Sigmoid colon (tissue), 7 donors: ENCODE measurements around the gene THAP11. TPM values are rescaled to one million over a fixed set of nuclear protein-coding genes. Genes with fewer than 3 reads are reported as not detected.

ENCODE experiments used
- DNase-seq: peaks from one replicate; pipeline ENCODE4 v3.0.0-alpha.2; 2019
- H3K27ac ChIP-seq, 4 donors: fragments of 200-600 bp; sonication (generic); one replicate each; pipeline ENCODE4 v1.5.1; 2016 to 2019; ENCODE audit warnings: mild to moderate bottlenecking in 1 of 4
- H3K27me3 ChIP-seq, 3 donors: fragments of 200-600 bp; sonication (generic); one replicate each; pipeline ENCODE4 v1.5.1; 2019; ENCODE audit warnings: mild to moderate bottlenecking in 1 of 3
- H3K36me3 ChIP-seq, 4 donors: fragments of 200-600 bp; sonication (generic); one replicate each; pipeline ENCODE4 v1.5.1; 2016 to 2019
- H3K4me1 ChIP-seq, 4 donors: fragments of 200-600 bp; sonication (generic); one replicate each; pipeline ENCODE4 v1.5.1; 2017 to 2019
- H3K4me3 ChIP-seq, 4 donors: fragments of 200-600 bp; sonication (generic); one replicate each; pipeline ENCODE4 v1.5.1; 2017 to 2019; ENCODE audit warnings: mild to moderate bottlenecking in 2 of 4, moderate library complexity in 1 of 4
- H3K9me3 ChIP-seq, 4 donors: fragments of 200-600 bp in 3 of 4; sonication (generic) in 3 of 4; one replicate each; pipeline versions ENCODE4 v1.5.1 to v1.6.1; 2013 to 2019
- CTCF ChIP-seq, 4 experiments: fragments of 450-650 bp in 3 of 4; fragments of 200-600 bp in 1 of 4; IDR thresholded peaks; one replicate each; pipeline ENCODE4 v1.5.1; 2016 to 2019; ENCODE audit warnings: antibody characterized with exemption in 4 of 4, mild to moderate bottlenecking in 3 of 4, moderate library complexity in 2 of 4
- EP300 ChIP-seq, 4 donors: sonication (generic); formaldehyde crosslinking; IDR thresholded peaks; one replicate each; pipeline ENCODE4 v1.6.1; 2017; ENCODE audit warnings: antibody characterized with exemption in 4 of 4
- POLR2A ChIP-seq, 2 donors: fragments of 450-650 bp; IDR thresholded peaks; one replicate each; pipeline ENCODE4 v1.6.1; 2016; ENCODE audit warnings: antibody characterized with exemption in 2 of 2, mild to moderate bottlenecking in 2 of 2, moderate library complexity in 2 of 2
- POLR2AphosphoS5 ChIP-seq, 4 donors: sonication (generic); formaldehyde crosslinking; IDR thresholded peaks; one replicate each; pipeline ENCODE4 v1.6.1; 2017; ENCODE audit warnings: antibody characterized with exemption in 4 of 4
- WGBS, 2 donors: extraction: QIAGEN DNeasy Blood & Tissue Kit; methylation state at CpG; one replicate each; pipeline ENCODE4 v1.1.7; 2013; 5-methylcytosine and 5-hydroxymethylcytosine counted together
- intact Hi-C: fragments of 100-400 bp; cut with DNase I; formaldehyde crosslinking; loops from one replicate; pipeline ENCODE4 v1.15.1; 2023
- polyA plus RNA-seq, 3 donors: library from polyadenylated mRNA; stranded (reverse); fragments of 200-250 nt; gene quantifications; one replicate each; pipeline ENCODE4 v1.2.3, GENCODE V29; 2013
- total RNA-seq, 4 donors: library from RNA; depleted of rRNA; stranded (reverse); fragments of >200 nt; gene quantifications; one replicate each; pipeline ENCODE4 v1.1.0, GENCODE V29; 2016
- donor health status: healthy with polysubstance abuse.
- donor health status: Bipolar disorder and iron deficiency.
- donor health status: healthy.

THAP11 gene
- total and polyA plus RNA-seq, 7 donors = 16.2 to 85.6 (median 63.9) TPM

DNA sequence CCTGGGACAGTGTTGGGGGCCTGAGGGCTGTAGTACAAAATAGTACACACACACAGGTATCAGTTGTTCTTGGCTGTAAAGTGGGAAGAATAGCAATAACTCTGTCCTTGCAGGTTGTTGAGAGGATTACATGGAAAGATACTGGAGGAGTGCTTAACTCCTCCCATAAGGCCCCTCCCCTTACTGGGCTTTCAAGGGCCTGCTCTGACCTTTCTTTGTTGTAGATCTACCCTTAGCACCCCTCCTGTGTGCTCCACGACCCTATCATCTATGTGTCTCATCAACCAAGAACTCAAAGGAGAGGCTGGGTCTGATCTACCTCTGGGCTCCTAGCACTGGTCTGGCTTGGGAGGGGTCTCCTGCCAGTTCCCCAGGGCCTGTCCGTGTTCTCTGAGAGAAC, 22.5 kb downstream of the THAP11 start:
- intact Hi-C loops = no loop called here
- no peak for TF ChIP-seq CTCF (IDR thresholded peaks at IDR 0.05)
- TF ChIP-seq POLR2A (IDR thresholded peaks at IDR 0.05) = no peak
- no peak for TF ChIP-seq POLR2AphosphoS5 (IDR thresholded peaks at IDR 0.05)
- H3K4me1 ChIP-seq = peaks cover 0 to 34% (median 22%) of the 10 kb centered on the region in 4 donors
- no peak overlapping the region for H3K4me3 ChIP-seq
- 84 to 88% methylated on average over 2 of the region's 2 CpGs for WGBS, 2 donors
- no peaks in the 10 kb centered on the region for H3K9me3 ChIP-seq
- no peak for DNase-seq
- H3K36me3 ChIP-seq = peaks cover 0 to 46% (median 26%) of the 10 kb centered on the region in 4 donors
- H3K27ac ChIP-seq = peak overlapping the region in 1 of 4 donors; percentile 0
- H3K27me3 ChIP-seq = no peaks in the 10 kb centered on the region

GRCh38 chr16:67865318-67865717, 23.2 kb downstream of the THAP11 start:
- Histone ChIP-seq H3K9me3 (no peaks in the 10 kb centered on the region), H3K4me1 (peaks cover 0 to 34% (median 22%) of the 10 kb centered on the region in 4 donors), H3K36me3 (peaks cover 0 to 53% (median 24%) of the 10 kb centered on the region in 4 donors), H3K4me3 (no peak overlapping the region), H3K27me3 (no peaks in the 10 kb centered on the region), H3K27ac (no peak overlapping the region)
- no peak for DNase-seq
- TF ChIP-seq POLR2AphosphoS5 (IDR thresholded peaks at IDR 0.05) = no peak
- 93 to 97% methylated on average over 2 of the region's 2 CpGs for WGBS, 2 donors
- intact Hi-C loops = no loop called here

- peaks cover 0 to 14% (median 13%) of the 10 kb centered on the region in 4 donors for H3K4me1 ChIP-seq
- 97 to 98% methylated on average over 6 of the region's 6 CpGs for WGBS, 2 donors
- H3K9me3 ChIP-seq = no peaks in the 10 kb centered on the region
- no peak for TF ChIP-seq POLR2A (IDR thresholded peaks at IDR 0.05)
- TF ChIP-seq EP300 (IDR thresholded peaks at IDR 0.05) = no peak
- TF ChIP-seq POLR2AphosphoS5 (IDR thresholded peaks at IDR 0.05) = no peak
- TF ChIP-seq CTCF (IDR thresholded peaks at IDR 0.05) = no peak
- H3K27me3 ChIP-seq = no peaks in the 10 kb centered on the region
- intact Hi-C loops = no loop called here
- DNase-seq = no peak
- no peak overlapping the region for H3K27ac ChIP-seq
- H3K4me3 ChIP-seq = no peak overlapping the region
- peaks cover 0 to 68% (median 22%) of the 10 kb centered on the region in 4 donors for H3K36me3 ChIP-seq
Measured at GRCh38 chr16:67868290-67868689, 26.2 kb downstream of the THAP11 start.

- H3K27me3 ChIP-seq = no peaks in the 10 kb centered on the region
- H3K9me3 ChIP-seq = no peaks in the 10 kb centered on the region
- peaks cover 0 to 19% (median 17%) of the 10 kb centered on the region in 4 donors for H3K4me1 ChIP-seq
- intact Hi-C loops = no loop called here
- DNase-seq = no peak
- TF ChIP-seq EP300 (IDR thresholded peaks at IDR 0.05) (no peak), CTCF (IDR thresholded peaks at IDR 0.05) (no peak), POLR2A (IDR thresholded peaks at IDR 0.05) (no peak), POLR2AphosphoS5 (IDR thresholded peaks at IDR 0.05) (no peak)
- H3K27ac ChIP-seq = no peak overlapping the region
- WGBS, 2 donors = 90% methylated on average over 7 of the region's 7 CpGs
- no peak overlapping the region for H3K4me3 ChIP-seq
- peaks cover 0 to 68% (median 22%) of the 10 kb centered on the region in 4 donors for H3K36me3 ChIP-seq
Measured at GRCh38 chr16:67869653-67870052, 27.5 kb downstream of the THAP11 start.

DNA sequence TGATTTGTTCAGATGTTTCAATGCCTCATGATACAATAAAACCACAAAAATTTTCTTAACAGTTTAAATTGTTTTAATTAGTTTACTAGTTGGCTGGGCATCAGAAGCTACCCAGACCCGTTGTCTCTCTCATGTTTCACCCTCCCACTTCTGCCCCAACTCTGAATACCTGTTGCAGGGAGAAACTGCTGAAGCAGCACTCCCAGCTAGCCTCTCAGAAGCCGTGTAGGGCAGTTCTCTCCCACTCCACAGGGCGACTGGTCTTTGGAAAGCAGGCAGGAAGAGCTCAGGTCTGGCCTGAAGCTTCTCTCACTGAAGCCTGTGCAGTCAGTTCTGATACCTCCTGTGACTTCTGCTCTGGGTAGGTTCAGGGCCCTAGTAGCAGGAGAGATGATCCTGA, 29.1 kb downstream of the THAP11 start:
- Histone ChIP-seq H3K36me3 (peaks cover 0 to 61% (median 18%) of the 10 kb centered on the region in 4 donors), H3K27ac (no peak overlapping the region), H3K4me3 (no peak overlapping the region), H3K4me1 (peaks cover 0 to 35% (median 31%) of the 10 kb centered on the region in 4 donors), H3K27me3 (no peaks in the 10 kb centered on the region), H3K9me3 (no peaks in the 10 kb centered on the region)
- WGBS, 2 donors = 62 to 74% methylated on average over 3 of the region's 3 CpGs
- no peak for TF ChIP-seq CTCF (IDR thresholded peaks at IDR 0.05)
- TF ChIP-seq POLR2AphosphoS5 (IDR thresholded peaks at IDR 0.05) = no peak
- no peak for TF ChIP-seq POLR2A (IDR thresholded peaks at IDR 0.05)
- TF ChIP-seq EP300 (IDR thresholded peaks at IDR 0.05) = no peak
- intact Hi-C loops = no loop called here
- DNase-seq = no peak
